Measurements from ENCODE around the gene SRF.

DNA sequence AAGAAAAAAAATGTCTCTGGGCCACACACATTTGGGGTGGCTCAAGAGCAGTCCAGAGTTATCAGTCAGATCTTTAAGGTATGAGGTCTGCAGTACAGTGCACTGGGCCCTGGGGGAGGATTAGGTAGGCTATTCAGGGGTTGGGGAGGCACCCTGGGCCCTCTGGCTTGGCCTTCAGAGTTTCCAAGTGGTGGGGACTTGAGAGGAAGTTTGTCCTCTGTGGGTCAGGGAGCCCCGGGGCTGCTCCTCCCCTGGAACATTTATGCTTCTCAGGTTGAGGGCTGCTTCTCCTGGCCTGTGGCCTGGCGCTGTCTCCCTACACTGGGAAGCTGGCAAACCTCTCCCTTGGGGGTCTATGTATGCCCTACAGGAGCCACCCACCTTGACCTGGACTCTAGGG is 48.9 kb upstream of the SRF start:
- TF ChIP-seq CTCF (IDR thresholded peaks at IDR 0.05), result no peak
- no peak for TF ChIP-seq POLR2A (IDR thresholded peaks at IDR 0.05)
